ENCODE data around the gene MTTP. TPM values are rescaled to one million over a fixed set of nuclear protein-coding genes. Genes with fewer than 3 reads are reported as not detected.

MTTP gene
- total RNA-seq, 1 experiment from 2014 or later: 1.0 TPM

DNA sequence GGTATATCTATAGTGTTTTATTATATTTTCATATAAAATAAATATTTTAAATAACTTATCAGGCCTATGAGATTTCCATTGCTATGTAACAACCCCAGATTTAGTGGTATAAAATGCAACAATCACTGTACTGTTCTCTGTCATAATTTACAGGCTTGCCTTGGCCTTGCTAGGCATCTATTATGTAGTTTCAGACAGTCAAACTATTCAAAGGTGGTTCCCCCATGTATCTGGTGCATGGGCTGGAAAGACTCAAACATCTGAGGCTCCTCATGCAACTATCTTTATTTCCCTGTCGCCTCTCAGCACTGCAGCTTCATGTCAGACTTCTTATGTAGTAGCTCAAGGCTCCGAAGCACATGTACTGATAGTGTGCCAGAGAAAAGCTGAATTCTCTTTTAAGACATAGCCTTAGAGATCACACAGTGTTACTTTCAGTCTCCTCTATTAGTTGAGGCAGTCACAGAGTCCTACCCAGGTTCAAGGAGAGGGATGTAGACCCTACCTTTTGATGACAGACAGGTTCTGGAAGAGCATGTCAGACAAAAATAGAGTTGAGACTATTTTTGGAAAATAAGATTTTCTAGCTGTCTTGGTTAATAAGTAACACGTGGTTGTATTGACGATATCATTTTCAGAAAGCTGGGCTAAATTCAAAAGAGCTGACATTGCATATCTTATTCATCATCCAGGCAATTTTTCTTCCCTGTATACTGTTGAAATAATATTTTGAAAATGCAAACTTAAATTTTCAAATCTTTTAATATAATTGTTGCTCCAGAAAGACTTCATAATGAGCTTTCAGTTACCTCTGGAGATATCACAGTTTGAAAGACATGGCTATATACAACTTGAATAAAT is 19.4 kb downstream of the MTTP start:
- DNase-seq (ENCODE audit: low read depth): no peak

DNA sequence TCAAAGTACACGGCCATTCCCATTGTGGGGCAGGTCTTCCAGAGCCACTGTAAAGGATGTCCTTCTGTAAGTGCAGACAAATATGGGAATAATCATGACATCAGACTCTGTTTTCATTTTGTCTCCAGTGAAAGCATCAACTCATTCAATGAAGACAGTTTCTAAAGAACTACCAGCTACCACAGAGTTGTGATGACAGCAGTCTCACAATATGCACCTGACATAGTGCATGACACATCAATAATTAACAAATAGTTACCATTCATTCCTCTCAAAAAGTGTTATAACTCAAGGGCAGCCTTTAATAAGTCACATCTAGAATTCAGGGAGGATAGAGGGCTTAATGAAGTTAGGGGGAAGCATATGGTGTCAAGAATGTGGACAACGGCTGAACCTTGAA is 20.2 kb downstream of the MTTP start:
- DNase-seq (ENCODE audit: low read depth): no peak

DNA sequence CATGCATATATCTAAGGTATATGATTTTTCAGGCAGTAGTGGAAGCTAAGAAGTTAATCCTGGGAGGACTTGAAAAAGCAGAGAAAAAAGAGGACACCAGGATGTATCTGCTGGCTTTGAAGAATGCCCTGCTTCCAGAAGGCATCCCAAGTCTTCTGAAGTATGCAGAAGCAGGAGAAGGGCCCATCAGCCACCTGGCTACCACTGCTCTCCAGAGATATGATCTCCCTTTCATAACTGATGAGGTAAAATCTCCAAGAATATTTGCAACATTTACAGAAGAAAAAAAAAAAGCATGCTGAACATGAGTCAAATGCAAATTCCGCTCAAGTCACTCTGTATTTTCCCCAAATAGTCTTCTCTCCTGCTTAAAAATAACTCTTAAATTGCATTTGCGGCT is 32.1 kb downstream of the MTTP start:
- no peak for DNase-seq (ENCODE audit: low read depth)

DNA sequence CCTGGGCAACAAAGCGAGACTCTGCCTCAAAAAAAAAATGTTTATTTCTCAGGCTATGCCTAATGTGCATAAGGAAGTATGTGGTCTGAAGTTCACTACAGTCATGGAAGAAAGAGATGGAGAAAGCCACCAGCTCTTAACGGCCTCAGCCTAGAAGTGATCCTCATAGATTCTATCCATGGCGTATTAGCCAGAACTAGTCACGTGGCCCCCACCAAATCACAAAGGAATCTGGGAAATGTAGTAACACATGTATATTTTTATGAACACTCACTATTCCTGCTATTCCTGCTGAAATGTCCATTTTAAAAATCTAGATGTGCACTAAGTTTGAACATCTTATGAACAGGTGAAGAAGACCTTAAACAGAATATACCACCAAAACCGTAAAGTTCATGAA is 33.8 kb downstream of the MTTP start:
- no peak for DNase-seq (ENCODE audit: low read depth)

DNA sequence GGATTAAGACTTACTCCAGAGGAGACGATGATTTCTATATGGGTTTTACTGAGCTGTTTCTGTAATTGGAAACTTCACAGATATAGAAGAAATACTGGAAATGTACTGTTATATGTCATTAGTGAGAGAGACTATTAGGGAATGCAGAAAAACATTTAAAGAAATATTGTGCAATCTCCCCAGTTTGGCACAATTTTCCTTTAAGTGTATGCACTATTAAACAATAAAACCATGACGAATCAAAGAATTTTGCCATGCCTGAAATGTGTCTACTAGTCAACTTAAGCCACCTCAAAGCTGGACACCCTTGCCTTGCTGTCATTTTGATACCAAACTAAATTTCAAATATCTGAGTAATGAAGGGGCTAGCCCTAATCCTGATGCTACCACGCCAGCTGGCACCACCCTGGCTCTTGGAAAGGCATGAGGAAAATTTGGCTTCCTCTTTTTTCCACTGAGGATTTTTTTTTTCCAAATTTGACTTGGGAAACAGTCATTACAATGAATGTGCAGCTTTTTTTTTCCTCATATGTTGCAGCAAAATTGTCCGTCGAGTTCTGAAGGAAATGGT is 36.1 kb downstream of the MTTP start:
- DNase-seq (ENCODE audit: low read depth): no peak

DNA sequence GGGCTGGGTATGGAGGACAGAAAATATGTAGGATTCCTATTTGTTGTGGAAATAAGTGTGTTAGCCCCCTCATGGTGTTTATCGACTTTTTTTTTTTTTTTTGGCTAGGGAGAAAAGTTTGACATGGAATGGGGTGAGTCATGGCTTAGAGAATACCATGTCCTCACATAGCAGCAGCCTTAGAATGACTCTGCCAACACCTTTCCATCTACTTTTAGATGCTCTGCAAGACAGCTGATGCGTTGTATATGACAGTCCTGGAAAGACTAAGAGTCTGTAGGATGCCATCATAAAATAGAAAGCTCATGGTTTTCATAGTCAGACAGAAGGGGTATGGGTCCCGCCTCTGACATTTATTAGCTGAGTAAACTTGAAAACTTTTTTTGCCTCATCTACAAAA is 37.7 kb downstream of the MTTP start:
- no peak for DNase-seq (ENCODE audit: low read depth)

DNA sequence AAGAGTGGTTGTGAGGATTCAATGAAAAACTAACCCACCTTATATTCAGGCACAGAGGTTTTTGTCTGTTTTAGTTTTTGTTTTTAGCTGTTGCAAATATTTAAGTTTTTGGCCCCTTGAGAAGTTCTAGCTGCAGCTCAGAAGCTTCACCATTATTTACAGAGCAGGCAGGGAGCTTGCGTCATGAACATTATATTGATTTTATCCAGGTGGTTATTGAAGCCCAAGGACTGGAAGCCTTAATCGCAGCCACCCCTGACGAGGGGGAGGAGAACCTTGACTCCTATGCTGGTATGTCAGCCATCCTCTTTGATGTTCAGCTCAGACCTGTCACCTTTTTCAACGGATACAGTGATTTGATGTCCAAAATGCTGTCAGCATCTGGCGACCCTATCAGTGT is 38.1 kb downstream of the MTTP start:
- no peak for DNase-seq (ENCODE audit: low read depth)

DNA sequence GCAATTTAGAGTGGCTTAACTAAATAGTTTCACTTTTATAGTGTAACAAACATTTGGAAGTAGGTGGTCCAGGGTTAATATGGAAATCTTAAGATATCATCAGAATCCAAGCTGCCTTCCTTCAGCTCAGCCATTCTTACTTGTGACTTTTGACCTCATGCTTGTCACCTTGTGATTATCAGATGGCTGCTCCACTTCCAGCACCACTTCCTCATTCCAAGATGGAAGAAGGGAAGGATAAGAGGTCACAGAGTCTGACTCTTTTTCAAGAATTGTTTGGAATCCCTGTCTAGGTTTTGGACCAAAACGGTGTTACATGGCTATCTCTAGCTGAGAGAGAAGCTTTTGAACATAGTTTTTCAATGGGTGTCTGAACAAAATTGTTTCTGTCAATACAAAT is 39.9 kb downstream of the MTTP start:
- no peak for DNase-seq (ENCODE audit: low read depth)

DNA sequence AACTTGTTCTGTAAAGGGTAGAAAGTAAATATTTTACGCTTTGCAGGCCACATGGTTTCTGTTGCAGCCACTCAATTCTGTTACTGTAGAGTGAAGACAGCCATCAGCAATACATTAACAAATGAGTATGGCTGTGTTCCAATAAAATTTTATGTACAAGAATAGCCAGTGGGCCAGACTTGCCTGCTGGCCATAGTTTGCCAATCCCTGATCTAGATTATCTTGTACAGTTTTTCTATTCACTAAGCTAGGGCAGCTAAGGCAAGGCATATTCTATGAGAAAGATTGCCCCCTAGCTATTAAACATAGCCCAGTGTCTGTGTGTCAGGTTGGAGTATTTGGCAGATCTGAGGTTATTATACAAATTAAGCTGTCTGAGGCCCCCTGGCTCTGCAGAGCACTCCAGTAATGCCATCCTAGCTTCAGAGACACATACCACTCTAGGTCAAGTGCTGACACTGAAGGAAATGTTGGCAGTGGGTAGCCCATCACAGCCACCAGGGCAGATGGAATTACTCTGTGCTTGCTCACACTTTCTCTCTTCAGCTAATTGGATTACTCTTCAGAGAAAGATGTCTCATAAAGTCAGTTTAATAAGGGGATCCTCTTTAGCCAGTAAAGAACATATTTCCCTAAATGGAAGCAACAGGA is 40.7 kb downstream of the MTTP start:
- no peak for DNase-seq (ENCODE audit: low read depth)

DNA sequence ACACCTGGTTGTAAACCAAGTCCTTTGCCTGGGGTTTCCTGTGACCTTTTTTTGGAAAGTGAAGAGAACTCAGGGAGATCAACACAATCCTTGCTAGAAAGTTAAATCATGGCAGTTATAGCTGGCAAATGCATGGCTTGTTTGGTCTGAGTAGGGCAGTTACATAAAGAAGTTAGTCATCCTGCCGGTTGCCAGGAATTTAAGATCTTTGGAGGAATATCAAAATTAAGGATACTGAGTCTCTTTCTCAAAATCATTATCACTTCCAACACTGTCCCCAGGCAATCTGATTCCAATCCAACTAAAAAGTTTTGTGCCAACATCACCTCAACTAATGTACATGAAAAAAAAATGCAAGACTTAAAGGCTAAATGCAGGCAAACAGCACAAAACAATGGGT is 42.8 kb downstream of the MTTP start:
- no peak for DNase-seq (ENCODE audit: low read depth)

DNA sequence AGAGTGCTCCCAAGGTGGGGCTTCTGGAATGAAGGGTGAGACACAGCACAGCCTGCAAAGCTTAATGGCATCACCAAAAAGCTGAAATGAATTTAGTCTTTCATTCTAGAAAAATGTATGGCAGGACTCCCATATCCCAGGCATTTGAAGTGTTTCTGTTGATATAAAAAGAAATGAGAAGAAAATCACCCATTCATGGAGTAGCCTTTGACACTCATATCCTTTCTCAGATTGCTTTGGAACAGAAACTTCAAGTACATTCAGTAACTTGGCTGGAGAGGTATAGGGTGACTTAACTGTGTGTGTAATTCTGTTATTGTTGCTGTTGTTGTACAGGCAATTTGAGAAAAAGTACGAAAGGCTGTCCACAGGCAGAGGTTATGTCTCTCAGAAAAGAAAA is 47.7 kb downstream of the MTTP start:
- no peak for DNase-seq (ENCODE audit: low read depth)

DNA sequence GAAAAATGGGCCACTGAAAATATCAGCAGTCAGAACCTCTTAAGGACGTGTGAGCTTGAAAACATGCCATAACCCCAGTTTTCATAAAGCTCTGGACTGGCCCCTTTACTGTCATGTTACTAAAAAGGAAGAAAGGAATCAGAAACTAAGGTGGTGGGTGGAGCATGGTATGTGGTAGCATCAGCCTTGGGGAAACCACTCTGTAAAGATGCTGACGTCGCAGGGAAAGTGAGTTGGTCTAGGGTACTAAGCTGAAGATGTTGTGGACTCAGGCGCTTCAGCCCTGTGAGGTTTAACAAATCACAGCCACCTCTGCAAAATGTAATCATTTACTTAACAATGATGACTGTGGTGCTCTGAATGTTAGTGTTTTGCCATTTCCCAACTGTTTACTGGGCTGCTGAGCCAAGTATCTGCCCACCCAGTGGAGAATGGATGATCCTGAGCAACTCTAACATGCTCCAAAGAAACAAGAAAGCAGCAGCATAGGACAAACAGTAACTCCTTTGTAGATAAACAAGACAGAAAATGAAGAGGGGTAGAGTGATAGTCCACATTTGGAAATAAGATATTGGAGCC is 49.6 kb downstream of the MTTP start:
- DNase-seq (ENCODE audit: low read depth): no peak

DNA sequence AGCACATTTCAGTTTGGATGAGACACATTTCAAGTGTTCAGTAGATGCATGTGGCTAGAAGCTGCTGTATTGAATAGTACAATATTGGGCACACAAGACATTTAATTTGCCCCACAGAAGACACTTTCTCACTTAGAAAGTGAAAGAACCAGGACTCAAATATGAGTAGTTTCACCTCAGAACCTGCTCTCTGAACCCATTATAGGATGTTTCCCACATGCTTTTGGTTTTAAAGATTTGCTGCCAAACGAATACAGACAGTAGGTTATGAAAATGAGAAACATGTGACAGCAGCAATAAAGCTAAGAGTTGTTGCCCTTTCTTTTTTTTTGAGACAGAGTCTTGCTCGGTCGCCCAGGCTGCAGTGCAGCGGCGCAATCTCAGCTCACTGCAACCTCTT is 50.7 kb downstream of the MTTP start:
- DNase-seq (ENCODE audit: low read depth): no peak

DNA sequence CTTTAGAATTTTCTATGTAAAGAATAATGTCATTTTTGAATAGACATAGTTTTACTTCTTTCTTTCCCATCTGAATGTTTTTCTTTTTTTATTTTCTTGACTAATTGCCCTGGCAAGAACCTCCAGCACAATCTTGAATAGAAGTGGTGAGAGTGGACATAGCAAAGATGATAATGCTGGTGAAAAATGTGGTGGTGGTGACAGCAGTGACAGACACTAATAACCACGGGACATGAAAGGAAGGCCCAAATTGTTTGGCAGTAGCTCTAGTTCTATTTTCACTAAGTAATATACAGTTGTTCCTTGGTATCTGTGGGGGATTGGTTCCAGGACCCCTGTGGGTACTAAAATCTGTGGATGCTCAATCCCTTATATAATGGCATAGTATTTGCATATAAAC is 53.4 kb downstream of the MTTP start:
- DNase-seq (ENCODE audit: low read depth): no peak

DNA sequence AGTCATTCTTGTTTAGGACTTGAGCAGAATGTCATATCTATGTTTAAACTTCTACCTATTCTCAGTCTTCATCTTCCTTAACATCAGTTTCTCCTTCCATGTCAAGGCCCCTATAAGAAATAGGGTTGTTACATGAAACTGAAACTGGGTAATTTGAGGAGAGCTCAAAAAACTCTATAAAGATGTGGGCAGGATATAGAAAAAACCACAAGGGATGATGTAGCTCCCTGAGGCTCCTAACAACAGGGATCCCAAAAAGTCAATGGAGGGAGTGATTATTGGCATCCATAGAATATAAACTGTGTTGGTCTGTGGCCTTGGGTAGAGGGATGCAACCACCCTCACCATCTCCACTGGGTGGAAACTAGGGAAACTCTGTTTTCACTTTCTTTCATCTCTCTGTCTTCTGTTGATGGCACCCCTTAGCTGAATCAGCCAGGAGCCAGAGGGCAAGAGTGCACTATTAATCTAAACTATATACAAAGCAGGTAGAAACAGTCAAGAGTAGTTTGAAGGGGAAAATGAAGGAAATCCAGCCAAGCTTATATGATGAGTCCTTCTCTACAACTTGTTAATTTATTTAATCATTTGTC is 55.4 kb downstream of the MTTP start:
- DNase-seq (ENCODE audit: low read depth): no peak

DNA sequence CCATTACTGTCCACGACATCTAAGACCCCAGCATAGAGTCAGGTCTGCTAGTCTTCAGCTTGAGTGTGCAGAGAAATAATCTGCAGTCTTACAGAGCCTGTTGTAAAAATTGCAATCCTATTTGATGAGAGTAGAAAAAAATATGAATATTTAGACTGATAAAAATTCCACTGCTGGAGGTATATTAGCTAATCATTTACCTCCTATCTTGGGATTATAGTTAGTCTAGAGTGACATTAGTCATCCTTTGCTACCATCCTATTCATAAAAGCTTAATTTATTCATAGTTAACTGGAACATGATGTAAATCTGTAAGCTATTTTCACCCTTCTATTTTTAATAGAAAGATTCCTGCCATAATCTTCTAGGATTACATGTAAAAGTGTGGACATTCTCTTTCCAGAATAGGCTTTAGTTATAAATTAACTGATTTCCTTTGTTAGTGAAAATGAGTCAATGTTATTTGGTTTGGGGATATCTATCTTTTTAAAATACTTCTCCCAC is 56.3 kb downstream of the MTTP start:
- DNase-seq (ENCODE audit: low read depth): no peak

DNA sequence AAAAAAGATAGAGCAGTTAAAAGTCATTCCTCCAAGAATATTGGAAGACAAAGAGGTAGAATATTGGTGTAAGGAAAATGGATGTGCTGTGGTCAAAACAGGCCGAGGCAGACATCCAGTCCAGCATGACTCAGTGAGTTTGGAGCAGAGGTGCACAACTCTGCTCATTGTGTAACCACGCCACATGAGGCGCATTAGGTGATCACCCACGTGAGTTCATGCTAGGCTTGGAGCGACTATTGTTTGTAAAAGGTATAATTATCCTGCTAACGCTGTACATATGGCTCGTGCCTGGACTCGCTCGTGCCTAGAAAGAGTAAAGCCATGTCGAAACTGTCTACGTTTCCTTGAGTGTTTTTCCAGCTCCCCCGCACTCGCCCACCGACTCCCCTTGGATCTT is 59.1 kb downstream of the MTTP start:
- no peak for DNase-seq (ENCODE audit: low read depth)

DNA sequence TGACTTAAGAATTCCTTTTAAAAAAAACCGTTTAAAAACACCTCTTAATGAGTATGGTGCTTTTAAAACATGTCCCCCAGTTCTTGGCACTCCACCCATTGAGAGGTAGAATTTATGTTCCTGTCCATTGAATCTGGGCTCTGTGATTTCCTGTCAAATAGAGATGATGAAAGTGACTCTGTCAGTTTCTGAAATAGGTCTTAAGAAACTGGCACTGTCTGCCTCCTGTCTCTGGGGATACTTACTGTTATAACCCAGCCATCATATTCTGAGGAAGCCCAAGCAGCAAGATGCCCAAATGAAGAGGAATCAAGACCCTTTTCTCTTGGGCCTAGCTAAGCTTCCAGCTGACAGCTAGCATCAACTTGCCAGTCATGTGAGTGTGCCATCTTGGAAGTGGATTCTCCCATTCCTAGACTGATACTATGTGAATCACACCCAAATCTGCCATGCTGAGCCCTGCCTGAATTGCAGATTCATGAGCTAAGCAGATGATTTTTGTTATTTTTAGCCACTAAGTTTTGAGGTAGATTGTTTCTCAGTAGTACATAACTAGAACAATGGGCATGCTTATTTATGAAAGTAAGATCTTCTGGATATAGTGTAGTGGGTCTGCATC is 60.2 kb downstream of the MTTP start:
- DNase-seq (ENCODE audit: low read depth): no peak

DNA sequence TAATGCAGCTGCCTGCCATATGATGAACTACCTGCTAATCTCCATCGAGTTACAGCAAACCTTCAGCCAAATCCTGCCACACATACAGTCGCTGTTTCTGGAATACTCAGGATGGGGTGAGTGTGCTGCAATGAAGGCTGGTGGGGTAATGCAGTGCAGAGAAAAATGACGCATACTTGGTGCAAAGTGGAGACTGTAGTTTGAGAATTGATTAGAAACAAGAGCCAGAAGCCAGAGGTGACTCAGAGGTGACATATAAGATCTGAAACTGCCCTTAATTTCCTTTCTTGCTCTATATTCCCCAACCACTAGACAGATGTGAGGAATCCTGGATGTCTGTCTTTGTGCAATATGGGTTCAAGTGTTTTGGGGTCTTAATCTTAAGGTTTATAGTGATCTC is 61.0 kb downstream of the MTTP start:
- no peak for DNase-seq (ENCODE audit: low read depth)

DNA sequence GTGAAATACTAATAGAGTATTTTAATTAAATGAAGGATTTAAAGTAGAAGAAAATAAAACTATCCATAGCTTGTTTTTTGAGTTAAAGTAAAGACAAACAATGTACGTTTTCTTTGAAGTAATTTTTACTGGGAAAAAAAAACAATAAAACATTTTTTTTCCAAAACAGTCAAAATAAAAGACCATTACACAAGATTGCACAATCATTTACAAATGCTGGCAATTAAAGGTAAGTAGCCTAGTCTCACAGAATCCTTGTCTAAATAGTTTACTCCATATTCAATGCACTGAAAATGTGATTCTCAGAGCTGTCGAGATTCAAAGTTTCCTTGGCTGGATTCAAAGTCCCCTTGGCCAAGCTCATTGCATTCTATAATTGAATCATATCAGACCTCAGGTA is 61.8 kb downstream of the MTTP start:
- no peak for DNase-seq (ENCODE audit: low read depth)

DNA sequence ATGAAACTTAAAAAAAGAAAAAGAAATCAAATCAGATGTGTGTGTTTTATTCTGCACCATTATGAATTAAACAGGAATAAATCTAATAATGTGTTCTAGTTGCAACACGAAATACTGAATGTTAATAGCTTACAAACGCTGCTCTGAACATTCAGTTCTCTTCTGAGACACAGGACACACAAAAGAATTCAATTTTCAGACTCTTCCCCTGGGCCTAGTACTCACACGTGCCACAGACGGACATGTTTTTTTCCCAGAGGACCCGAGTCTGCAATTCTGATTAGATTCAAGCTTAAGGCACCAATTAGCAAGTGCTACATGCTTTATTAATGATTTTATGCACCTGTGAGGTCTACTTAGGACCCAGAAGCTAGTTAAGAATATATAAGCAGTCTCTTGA is 62.5 kb downstream of the MTTP start:
- DNase-seq (ENCODE audit: low read depth): no peak

DNA sequence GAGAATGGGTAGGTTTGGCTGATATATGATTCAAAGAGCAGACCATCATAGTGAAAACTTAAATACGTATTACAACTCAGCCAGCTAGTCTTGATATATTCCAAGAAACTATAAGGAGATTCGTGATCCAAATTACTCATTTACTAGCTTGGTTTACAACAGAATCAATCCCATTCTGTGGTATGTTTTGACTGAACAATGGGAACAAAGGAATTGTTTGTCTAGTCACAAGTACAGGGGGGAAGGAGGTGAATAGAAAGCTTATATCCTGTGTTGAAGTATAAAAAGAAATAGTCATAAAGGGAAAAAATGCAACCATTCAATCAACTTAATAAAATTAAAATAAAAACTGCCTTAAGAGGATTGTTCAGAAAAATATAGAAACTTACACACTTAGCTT is 66.1 kb downstream of the MTTP start:
- no peak for DNase-seq (ENCODE audit: low read depth)

Measured in Daoy (cell line).